HG02870 (cell line): ENCODE measurements around the gene ARL3.
A peak's percentile ranks its signal among the peaks of the same experiment; 100 is the strongest.
"Not testable (repeated sequence)": the region's sequence is repeated elsewhere in the genome, so short reads cannot be mapped to it uniquely, and the experiment has no call there.

Experiments
- ATAC-seq: cut with Tn5 transposase; IDR thresholded peaks from one replicate; pipeline ENCODE4 v1.9.1; 2021; ENCODE audit warnings: mild to moderate bottlenecking, moderate library complexity; ENCODE audit not compliant: unreplicated experiment

Gene ARL3

DNA sequence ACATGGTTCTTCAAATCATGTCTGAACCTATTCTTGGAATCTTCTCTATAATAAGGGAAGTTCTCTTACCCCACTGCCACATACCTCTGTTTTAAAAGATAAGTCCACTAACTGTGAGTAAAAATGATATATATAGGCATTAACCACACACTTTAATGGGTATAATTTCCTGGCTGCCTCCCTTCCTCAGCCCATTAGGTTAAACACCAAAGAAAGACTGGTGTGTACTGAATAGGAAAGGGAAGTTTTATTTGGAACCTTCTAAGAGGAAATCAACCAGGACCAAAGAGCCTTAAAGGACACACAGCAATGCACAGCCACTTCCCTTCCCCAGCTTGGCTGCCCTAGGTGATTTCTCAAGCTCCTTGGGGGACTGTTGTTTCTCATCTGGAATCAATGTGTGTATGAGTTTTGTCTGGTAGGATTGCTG is 24.5 kb upstream of the ARL3 start:
- ATAC-seq = no peak

GRCh38 chr10:102735065-102735562 is 20.9 kb upstream of the ARL3 start:
- no peak for ATAC-seq

DNA sequence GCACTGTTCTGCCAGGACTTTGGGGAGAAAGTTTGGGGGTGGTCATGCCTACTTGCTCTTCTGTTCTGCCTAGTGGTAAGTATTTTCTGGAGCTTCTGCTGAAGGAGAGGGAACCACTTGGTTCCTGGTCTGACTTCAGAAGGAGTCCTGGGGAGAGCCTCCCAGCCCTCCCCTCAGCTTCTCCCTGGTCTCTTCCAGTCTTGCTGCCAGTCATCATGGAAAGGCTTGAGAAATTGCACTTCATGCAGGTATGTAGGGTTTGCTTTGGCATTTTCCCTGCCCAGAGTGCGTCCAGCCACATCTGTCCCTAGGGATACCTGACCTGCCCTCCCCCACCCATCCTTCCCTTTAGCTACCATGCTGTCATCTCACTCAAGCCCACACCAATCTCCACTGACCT is 18.5 kb upstream of the ARL3 start:
- ATAC-seq = no peak

DNA sequence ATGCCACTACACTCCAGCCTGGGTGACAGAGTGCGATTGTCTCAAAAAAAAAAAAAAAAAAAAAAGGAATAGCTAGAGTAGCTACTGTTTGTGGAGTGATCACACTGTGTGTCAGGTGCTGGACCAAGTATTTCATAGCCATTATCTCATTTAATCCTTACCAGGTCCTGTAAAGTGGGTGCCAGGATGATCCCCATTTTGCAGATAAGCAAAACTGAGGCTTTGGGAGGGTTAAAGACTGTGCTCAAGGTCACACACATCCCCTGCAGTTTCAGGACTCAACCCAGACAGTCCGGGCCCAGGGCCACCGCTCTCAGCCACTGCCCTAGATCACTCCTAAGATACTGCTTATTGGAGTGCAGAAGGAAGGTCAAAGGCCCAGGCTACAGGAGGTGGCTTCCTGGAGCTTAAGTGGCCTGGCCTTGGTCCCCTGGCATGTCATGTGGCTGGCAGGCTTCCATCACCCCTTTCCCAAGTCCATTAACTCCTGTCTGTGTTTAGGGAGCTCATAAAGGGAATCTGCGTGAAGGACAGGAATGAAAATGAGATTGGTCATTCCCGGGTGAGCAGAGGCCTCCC is 17.1 kb upstream of the ARL3 start:
- no peak for ATAC-seq

DNA sequence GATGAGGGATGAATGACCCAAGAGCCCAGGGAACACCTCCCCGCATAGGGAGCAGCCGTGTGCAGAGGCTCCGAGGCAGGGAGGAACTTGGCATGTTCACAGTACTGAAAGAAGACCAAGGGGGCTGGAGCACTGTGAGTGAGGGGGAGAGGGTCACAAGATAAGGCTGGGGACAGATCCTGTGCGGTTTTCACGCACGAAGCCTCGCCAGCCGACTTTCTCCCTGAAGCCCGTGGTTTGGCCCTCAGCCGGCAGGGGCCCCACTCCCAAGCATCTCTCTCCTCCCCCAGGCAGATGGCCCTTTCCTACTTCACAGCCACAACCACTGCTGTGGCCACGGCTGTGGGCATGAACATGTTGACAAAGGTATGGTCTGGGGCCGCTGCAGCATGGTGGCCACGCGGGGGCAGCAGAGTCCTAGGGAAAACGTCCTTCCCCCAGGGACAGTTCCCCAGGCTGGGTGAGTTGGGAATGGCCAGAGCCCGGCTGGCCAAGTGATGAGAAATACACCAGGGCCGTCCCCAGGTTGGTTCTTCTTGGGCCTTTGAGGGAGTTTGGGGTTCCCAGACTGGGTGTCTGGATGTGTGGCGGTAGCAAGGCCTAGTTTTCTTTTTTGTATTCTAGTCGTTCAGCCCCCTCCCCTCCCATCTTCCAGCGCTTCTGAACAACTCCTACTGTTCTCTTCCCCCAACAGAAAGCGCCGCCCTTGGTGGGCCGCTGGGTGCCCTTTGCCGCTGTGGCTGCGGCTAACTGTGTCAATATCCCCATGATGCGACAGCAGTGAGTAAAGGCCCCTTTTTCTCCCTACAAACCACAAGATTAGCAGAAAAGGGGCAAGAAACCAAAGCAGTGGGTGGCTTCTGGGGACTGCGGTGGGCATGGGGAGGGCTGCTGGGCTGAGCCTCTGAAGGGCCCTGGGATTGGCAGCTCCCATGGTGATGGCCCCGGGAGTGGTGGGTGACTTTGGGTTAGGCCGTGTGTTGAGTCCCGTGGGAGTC is 15.1 kb upstream of the ARL3 start:
- no peak for ATAC-seq

DNA sequence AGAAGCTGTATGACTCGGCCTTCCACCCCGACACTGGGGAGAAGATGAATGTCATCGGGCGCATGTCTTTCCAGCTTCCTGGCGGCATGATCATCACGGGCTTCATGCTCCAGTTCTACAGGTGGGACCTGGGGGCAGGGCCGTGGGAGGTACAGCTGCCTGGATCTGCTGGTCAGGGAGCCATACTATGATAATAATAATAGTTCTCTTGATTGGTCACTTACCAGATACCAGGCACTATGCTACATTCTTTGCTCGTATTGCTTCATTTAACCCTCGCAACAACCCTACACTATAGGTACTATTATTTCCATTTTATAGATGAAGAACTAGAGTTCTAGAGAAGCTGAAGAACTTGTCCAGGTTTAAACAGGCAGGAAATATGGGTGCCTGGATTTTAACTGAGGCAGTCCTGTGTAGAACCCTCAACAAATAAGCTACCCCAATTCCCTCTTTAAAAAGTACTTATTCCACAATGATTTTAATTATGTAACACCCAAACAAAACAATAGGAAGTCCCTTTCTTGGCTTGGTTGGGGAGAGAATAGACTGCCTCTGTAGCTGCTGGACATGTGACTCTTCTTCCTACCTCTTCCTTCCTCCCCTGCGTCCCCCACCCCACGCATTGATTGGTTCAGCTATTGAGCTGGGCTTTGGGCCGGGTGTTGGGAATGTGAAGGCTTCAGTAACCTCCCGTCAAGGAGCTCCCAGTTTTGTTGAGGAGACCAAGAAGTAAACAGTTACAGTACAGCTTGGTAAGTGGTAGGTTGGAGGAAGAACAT is 13.0 kb upstream of the ARL3 start:
- no peak for ATAC-seq

- no peak for ATAC-seq
These were observed 12.1 kb upstream of the ARL3 start for GRCh38 chr10:102726274-102726673.

GRCh38 chr10:102723989-102724388 is 9.8 kb upstream of the ARL3 start:
- no peak for ATAC-seq

DNA sequence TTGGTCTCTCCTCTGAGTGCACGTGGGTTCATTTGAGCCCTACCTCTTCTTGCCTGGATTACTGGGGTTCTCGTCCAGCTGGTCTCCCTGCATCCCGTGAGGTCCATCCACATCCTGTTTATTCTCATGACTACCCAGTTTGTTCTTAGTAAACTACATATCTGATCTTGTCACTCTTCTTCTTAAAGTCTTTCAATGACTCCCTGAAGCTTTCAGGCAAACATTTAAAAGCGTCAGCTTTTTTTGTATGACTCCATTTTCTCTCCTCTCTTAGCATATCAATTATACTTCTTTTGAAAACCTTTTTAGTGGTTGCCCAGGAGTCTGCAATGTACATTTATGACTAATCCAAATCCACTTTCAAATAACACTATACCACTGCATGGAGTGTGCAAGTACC is 7.8 kb upstream of the ARL3 start:
- no peak for ATAC-seq

- no peak for ATAC-seq
These were observed 6.6 kb upstream of the ARL3 start for GRCh38 chr10:102720775-102721301.

DNA sequence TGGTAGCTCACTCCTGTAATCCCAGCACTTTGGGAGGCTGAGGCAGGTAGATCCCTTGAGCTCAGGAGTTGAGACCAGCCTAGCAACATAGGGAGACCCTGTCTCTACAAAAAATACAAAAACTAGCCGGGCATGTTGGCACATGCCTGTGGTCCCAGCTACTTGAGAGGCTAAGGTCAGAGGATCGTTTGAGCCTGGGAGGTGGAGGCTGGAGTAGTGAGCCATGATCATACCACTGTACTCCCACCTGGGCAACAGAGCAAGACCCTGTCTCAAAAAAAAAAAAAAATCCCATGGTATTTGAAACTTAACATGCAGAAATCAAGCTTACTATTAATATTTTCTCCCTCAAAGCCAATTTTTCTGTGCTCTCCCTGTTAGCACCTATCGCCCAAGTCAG is 6.1 kb upstream of the ARL3 start:
- ATAC-seq = no peak

DNA sequence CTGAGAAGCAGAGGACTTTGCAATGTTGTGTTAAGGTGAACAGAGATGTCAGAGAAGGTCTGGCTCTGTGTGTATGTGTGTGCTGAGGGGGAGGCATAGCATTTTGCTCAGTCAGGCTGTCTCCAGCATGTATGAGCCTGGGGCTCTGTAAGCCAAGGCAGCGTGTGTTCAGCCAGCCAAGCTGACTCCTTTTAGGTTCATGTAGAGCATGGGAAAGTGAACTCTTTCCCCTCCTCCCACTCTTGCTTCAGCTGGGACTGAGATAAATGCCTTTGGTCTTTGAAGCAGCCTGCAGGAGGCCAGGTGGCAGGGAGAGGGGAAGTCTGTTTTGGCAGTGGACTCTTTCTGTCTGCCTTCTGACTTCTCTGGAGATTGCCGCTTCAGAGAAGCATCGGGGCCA is 4.0 kb upstream of the ARL3 start:
- ATAC-seq = no peak

DNA sequence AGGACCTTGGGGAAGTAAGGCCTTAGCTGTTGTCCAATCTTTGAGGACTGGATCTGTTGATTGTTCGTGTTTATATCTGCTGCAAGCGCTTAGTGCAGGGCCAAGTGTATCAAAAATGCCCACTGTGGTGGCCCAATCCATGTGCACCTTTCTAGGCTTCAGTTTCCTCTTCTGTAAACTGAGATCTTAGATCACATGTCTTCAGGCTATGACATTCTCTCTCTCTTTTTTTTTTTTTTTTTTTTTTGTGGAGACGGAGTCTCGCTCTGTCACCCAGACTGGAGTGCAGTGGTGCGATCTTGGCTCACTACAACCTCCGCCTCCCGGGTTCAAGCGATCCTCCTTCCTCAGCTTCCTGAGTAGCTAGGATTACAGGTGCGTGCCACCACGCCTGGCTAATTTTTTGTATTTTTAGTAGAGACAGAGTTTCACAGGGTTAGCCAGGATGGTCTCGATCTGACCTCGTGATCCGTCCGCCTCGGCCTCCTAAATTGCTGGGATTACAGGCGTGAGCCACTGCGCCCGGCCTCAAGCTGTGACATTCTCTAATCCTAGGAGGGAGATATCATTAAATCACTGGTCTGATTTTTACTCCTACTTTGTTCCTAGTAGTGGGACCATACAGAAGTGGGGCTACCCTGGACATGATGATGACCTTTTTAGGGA is 2.8 kb upstream of the ARL3 start:
- not testable (repeated sequence) for ATAC-seq

- no peak for ATAC-seq
These were observed 1.7 kb upstream of the ARL3 start for GRCh38 chr10:102715880-102716279.

DNA sequence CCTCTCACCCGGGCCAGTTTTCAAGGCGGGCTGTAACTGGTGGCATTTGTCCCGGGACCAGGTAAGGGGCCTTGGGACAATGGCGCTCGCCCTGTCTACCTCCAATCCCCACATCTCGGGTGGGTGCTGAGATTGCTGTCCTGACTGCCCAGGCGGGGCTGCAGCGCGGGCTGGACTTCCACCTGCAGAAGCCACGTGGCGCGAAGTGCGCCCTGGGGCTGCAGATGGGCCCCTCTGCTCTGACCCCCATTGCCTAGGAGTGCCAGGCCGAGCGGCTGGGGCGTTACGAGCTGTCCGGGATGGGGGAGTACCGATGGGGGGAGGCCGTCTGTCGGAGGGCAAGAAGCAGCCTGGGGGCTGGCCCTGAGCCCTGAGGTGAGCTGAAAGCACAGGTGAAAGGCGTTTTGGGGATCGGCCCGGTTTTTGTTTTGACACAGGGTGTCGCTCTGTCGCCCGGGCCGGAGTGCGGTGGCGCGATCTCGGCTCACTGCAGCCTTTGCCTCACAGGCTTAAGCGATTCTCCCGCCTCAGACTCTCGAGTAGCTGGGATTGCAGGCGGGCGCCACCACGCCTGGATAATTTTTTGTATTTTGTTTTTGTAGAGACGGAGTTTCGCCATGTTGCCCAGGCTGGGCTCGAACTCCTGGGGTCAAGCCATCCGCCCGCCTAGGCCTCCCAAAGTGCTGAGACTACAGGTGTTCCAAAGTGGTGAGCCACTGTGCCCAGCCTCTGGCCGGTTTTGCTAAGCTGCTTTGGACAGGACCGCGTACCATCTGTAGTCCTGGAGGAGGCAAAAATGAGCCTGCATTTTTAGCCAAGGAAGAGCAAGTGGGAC is 641 bp upstream of the ARL3 start, which contains the start of gene SFXN2:
SFXN2 (plus strand) TSS at position 16 of the 835 bp plus-strand sequence. CDS start 12,001 bp downstream, outside the sequence.
- peak; percentile 10 for ATAC-seq

DNA sequence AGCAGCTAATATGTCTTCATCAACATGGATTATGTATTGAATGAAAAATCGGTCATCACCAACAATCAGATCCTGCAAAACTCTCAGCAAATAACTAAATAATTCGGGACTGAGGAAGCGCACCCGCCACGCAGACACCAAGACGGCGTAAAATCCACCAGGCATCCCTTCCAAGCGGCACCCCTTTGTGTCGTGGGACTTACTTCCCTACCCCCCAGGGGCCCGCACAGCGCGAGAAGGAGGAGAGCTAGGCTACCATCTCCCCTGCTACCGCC is 721 bp downstream of the ARL3 start:
- ATAC-seq = peak; percentile 25

- ATAC-seq = no peak
These were observed 1.2 kb downstream of the ARL3 start for GRCh38 chr10:102712843-102713538.

GRCh38 chr10:102712089-102712488 is 2.1 kb downstream of the ARL3 start:
- no peak for ATAC-seq

GRCh38 chr10:102710609-102711008 is 3.6 kb downstream of the ARL3 start:
- ATAC-seq = no peak
